ENCODE results near the gene RGS9. TPM values are rescaled to one million over a fixed set of nuclear protein-coding genes. Genes with fewer than 3 reads are reported as not detected.
"Not testable (repeated sequence)": the region's sequence is repeated elsewhere in the genome, so short reads cannot be mapped to it uniquely, and the experiment has no call there.

Gene RGS9
- polyA plus RNA-seq, 3 donors: 13.0 to 14.5 (median 14.0) TPM

DNA sequence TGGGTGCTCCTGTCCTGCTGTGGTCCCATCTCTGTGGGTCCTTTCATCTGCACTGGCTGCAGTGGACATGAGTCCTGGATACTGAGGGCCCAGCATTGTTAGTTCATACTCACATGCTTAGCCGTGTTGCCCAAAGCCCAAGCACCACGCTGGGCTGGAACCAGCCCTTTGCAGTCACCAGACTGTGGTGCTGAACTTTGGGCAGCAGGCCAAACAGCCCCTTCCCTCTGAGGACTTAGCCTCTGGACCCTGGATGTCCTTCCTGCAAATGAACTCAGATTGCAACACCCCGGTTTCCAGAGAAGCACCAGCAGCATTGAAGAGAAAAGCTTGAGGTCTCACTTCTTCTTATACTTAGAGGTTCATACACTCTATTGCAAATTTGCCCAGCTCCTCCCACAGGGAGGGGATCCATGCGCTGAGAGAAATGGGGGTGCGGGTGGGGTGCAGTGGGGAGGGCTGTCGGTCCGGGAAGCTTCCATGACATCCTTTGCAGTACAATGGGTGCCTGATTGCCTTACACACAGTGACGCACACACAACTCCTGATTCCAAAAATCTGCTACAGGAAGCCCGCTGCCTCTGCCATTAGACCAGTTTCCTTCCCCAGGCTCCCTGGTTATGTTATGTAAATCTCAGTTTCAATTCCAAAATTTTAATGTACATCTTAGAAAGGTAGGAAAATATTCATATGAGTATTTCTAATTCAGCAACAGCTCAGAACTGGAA is 65.8 kb downstream of the RGS9 start:
- DNase-seq (ENCODE audit: low read depth in 3 of 3, low spot score in 2 of 3): no peak

DNA sequence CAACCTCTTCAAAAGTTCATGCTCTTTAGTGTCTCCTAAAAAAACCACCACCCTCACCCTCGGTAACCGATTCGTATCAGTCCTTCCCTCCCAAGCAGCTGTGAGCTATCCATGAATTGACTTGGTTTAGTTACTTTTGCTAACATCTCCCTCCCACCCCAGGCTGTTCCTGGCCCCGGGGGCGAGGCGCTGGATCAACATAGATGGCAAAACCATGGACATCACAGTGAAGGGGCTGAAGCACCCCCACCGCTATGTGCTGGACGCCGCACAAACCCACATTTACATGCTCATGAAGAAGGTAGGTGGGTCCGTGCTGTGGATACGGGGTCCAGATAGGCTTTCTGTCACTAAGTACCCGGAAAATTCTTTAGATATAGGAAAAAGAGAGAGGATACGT is 66.8 kb downstream of the RGS9 start:
- DNase-seq (ENCODE audit: low read depth in 3 of 3, low spot score in 2 of 3): no peak

- DNase-seq (ENCODE audit: low read depth in 3 of 3, low spot score in 2 of 3): no peak
Observed at GRCh38 chr17:65205655-65206054, 68.5 kb downstream of the RGS9 start.

DNA sequence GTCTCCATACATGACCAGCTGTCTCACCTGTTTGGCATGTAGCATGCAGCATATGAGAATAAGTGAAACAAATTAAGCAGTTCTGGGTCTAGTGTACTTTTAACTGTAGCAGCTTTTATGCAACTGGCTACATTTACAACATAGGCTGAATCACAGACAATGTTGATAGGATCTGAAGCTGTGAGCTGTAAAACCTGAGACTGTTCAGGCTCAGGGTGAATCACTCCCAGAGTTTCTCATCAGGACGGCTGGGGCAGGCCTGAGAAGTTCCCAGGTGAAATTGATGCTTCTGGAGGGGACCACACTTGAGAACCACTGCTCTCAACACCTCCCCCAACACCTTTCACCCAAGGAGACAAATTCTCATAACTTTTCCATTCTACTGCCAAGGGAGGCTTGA is 70.3 kb downstream of the RGS9 start:
- not testable (repeated sequence) for DNase-seq (ENCODE audit: low read depth in 3 of 3, low spot score in 2 of 3)

DNA sequence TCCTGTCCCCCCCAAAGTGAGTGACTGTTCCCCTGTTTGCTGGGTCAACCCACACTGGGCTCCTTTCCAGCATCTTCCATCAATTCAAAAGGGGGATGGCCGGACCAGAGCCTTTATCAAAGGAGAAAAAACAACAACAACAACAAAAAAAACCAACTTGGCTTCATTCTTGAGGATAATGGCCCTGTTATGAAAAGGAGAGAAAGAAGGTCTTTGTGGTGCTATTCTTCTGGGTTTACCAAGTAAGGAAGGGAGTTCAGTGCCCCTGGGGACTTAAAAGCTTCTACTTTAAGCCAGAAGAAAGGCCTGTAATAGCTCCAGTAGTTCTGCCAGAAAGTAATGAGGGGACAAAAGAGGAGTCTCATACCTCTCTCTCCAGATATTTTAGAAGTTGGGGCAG is 71.5 kb downstream of the RGS9 start:
- DNase-seq (ENCODE audit: low read depth in 3 of 3, low spot score in 2 of 3): no peak

DNA sequence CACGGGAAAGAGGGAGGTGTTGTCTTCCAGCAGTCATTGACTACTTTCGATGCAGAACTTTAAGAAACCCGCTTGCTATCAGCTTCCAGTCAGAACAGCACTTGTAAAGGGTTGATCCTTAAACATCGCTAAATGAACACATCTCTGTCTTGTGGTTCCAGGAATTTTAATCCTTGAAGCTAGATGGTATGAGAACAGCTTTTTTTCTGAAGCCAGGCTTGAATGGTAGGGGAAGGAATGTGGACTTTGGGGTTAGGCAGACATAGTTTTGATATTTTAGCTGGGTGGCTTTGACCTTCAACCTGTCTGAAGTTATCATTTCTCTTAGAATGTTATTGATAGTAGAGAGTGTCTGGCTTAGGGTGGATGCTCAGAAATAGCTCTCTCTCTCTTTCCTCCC is 81.1 kb downstream of the RGS9 start:
- no peak for DNase-seq (ENCODE audit: low read depth in 3 of 3, low spot score in 2 of 3)

DNA sequence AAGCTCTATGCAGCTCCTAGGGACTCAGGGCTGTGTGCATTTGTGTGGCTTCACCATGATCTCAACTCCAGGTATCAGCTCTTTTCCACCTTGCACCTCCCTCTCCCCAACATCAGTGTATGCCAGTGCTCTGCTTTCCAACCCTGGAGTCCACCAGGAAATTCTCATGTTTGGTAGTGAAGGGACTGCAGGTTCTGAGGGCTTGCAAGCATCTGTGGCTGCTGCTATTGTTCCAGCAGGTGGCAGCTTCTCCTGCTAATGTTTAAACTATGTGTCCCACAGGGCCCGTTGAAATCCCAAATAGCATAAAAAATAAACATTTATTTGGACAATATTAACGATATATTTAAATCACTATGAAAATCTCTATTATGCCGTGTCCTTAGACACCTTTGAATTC is 82.0 kb downstream of the RGS9 start:
- DNase-seq (ENCODE audit: low read depth in 3 of 3, low spot score in 2 of 3): no peak

DNA sequence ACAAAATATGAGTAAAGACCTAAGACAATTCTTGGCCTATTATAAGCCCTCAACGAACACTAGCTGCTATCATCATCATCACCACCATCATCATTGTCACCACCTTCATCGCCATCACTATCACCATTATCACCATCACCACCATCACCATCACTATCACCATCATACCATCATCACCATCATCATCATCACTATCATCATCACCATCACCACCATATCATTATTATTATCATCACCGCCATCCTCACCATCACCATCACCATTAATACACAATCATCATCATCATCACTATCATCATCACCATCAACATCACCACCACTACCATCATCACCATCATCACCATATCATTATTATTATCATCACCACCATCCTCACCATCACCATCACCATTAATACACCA is 82.5 kb downstream of the RGS9 start:
- no peak for DNase-seq (ENCODE audit: low read depth in 3 of 3, low spot score in 2 of 3)

GRCh38 chr17:65220732-65221131 is 83.6 kb downstream of the RGS9 start:
- no peak for DNase-seq (ENCODE audit: low read depth in 3 of 3, low spot score in 2 of 3)

- DNase-seq (ENCODE audit: low read depth in 3 of 3, low spot score in 2 of 3): no peak
Observed at GRCh38 chr17:65222214-65222738, 85.1 kb downstream of the RGS9 start.

GRCh38 chr17:65225061-65225460 is 87.9 kb downstream of the RGS9 start:
- no peak for DNase-seq (ENCODE audit: low read depth in 3 of 3, low spot score in 2 of 3)

- no peak for DNase-seq (ENCODE audit: low read depth in 3 of 3, low spot score in 2 of 3)
Observed at GRCh38 chr17:65226227-65226626, 89.1 kb downstream of the RGS9 start.

DNA sequence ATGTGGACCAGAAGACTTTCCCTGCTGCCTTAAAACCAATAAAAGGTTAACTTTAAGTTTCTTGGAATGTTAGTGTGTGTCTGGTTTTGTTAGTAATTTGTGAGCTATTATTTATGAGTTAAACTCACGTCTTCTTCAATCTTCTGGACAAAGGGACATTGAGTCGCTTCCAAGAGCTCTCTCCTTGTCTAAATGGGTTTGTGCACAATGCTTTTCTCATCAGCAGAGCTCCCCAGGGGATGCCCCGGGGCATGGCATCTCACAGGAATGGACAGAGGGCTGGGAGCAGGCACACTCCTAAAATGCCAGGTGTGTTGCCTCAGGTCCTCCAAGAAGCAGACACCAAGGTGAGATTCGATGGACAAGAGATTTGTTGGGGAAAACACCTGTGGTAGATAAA is 90.5 kb downstream of the RGS9 start:
- no peak for DNase-seq (ENCODE audit: low read depth in 3 of 3, low spot score in 2 of 3)

GRCh38 chr17:65228287-65228686 is 91.1 kb downstream of the RGS9 start:
- DNase-seq (ENCODE audit: low read depth in 3 of 3, low spot score in 2 of 3): no peak

DNA sequence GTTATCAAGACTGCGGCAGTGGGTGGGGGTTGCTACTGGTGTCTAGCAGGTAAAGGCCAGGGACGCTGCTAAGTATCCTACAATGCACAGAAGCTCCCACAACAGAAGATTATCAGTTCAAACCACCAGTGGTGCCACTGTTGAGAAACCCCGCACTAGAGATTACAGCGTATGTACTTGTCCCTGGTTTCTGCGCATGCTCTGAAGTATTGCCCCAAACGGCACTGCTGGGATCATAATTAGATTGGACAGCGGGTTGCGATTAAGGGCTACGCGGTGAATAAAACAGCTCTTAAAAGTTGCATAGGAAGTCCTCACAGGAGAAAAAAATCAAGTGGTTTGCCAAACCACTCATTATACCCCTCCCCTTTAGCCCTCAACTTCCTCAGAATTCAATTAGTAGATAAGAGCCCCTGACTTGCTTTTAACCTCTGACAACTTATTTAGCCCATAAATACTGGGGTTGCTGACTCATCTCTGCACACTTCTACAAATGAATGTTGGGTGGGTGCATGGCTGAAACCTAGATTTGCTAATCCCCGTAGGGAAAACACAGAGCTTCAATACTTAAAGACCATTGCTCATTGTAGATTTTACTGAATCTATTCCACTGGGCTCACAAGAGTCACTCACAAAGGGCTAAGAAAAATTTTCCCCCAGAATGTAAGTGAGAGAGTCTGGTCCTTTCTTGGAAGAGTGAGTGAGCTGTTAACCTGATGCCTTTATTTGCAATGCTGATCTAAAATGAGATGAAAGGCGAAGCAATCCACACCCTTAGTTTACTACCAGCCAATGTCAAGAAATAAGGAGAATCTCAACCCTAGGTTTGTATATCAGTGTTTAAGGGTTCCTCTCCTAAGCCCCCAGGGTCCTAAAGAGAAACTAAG is 91.8 kb downstream of the RGS9 start:
- no peak for DNase-seq (ENCODE audit: low read depth in 3 of 3, low spot score in 2 of 3)

DNA sequence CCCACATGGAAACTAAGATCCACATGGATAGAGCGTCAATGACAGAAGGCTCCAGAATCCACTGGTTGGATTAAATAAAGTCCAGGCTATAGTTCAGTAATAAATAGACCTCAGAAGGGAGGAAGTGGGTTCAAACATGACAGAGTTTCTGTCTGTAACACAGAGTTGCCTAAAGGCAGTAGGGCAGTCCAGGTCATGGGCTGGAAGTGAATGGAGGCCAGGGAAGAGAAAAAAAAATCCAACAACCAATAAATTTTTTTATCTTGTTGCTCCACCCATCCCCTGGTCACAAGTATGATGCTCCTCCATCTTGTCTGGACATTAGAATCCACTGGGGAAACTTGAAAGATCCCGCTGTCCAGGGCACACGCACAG is 92.4 kb downstream of the RGS9 start:
- DNase-seq (ENCODE audit: low read depth in 3 of 3, low spot score in 2 of 3): no peak

GRCh38 chr17:65230040-65230439 is 92.9 kb downstream of the RGS9 start:
- DNase-seq (ENCODE audit: low read depth in 3 of 3, low spot score in 2 of 3): no peak

DNA sequence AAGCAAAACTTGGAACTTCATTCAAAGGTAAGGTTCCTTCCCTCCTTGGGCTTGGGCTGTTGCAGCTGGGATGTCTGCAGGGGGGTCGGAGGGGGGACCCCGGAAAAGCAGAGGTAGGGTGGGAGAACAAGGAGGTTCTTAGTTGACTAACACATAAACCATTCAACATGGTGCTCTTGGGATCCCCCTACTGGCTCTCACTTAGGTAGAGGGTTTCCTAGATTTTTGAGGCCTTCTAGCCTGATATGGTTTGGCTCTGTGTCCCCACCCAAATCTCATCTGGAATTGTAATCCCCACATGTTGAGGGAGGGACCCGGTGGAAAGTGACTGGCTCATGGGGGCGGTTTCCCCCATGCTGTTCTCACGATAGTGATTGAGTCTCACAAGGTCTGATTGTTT is 93.9 kb downstream of the RGS9 start:
- no peak for DNase-seq (ENCODE audit: low read depth in 3 of 3, low spot score in 2 of 3)

DNA sequence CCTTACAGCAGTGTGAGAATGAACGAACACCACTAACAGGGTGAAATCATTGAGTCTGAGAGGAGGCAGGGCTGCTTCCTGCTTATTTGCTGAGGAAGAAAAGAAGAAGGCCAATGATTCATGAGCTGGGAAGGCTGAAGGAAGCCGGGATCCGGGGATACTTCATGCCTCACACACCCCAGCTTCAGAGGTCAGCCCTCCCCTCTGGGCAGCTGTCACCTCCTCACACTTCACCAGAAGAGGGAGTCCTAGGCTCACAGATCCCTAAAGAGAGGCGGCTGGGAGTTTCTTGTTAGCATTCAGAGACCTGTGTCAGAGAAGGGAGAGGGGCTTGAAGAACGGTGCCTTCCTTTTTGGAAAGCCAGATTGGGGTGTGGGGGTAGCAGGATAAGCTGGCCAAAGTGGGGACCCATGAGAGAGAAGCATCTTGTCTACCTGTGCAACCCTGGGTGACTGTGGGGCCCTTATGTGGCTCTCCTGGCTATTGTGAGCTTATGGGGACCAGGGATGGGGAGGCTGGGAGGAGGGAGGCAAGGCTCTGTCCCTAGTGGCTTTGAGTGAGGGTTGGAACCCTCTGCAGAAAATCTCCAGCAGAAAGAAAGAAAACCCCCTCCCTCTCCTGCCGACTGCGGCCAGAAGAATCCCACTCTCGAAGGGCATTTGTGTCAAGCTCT is 94.6 kb downstream of the RGS9 start:
- DNase-seq (ENCODE audit: low read depth in 3 of 3, low spot score in 2 of 3): peak in 2 of 3 donors; percentile 20 to 46

DNA sequence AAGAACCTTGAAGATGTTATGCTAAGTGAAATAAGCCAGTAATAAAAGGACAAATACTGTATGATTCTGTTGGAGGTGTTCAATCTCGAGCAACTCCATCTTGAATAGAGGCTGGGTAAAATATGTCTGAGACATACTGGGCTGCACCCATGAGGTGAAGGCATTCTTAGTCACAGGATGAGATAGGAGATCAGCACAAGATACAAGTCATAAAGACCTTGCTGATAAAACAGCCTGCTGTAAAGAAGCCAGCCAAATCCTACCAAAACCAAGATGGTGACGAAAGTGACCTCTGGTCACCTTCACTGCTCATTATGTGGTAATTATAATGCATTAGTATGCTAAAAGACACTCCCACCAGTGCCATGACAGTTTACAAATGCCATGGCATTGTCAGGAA is 98.1 kb downstream of the RGS9 start:
- no peak for DNase-seq (ENCODE audit: low read depth in 3 of 3, low spot score in 2 of 3)

GRCh38 chr17:65236321-65236720 is 99.2 kb downstream of the RGS9 start:
- no peak for DNase-seq (ENCODE audit: low read depth in 3 of 3, low spot score in 2 of 3)
